ENCODE results near the gene CLSTN3. TPM values are rescaled to one million over a fixed set of nuclear protein-coding genes. Genes with fewer than 3 reads are reported as not detected.

Gene CLSTN3
- total and polyA plus RNA-seq, 2 of the 8 experiments (the other 6 are each of a cell fraction or from before 2014, with no cell fraction given) = 20.4 to 26.3 TPM

DNA sequence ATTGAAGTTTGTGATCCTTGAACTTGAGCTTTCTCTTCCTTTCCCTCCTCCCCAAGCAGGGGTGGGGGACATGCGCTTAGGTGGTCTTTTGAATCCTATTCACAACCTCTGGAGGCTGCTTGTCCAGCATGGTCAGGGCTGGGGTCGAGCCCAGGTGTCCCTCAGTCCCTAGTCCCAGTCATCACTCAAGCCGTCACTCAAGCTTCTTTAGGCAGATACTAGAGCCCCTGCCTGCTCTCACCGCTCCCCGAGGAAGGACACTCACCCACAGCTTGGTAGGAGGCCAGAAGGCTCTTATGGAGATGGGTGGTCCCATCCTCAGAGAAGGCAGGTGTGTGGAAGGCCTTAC is 20.6 kb upstream of the CLSTN3 start (continued):
- TF ChIP-seq, protein P1, sequence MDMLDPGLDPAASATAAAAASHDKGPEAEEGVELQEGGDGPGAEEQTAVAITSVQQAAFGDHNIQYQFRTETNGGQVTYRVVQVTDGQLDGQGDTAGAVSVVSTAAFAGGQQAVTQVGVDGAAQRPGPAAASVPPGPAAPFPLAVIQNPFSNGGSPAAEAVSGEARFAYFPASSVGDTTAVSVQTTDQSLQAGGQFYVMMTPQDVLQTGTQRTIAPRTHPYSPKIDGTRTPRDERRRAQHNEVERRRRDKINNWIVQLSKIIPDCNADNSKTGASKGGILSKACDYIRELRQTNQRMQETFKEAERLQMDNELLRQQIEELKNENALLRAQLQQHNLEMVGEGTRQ (IDR thresholded peaks at IDR 0.05; ENCODE audit: low read length) = no peak
